AG04450 (cell line): ENCODE results near the gene ACP7. TPM values are rescaled to one million over a fixed set of nuclear protein-coding genes. Genes with fewer than 3 reads are reported as not detected.

Experiments
- CTCF ChIA-PET: fragments of 300-600, 350-600 bp; formaldehyde crosslinking; extraction: SDS; loops from one replicate; lab custom pipeline; 2022; ENCODE audit warnings: antibody characterized with exemption, inconsistent platforms; lab: Charles Lee
- POLR2A ChIA-PET: fragments of 350-600 bp; formaldehyde crosslinking; extraction: SDS; loops from one replicate; lab custom pipeline; 2021; ENCODE audit warnings: antibody characterized with exemption, inconsistent platforms; lab: Yijun Ruan, JAX
- DNase-seq: peaks from one replicate; pipeline ENCODE4 v3.0.0-alpha.2; 2011; ENCODE audit warnings: low read depth, low spot score
- H3K27ac ChIP-seq: one replicate; pipeline ENCODE4 v1.5.1; 2012; ENCODE audit warnings: low read depth, low read length, control low read depth
- H3K27me3 ChIP-seq: one replicate; pipeline ENCODE4 v1.6.0; 2012; ENCODE audit warnings: low read length; ENCODE audit not compliant: control insufficient read depth, insufficient read depth
- H3K4me3 ChIP-seq: 2 replicates; pipeline ENCODE4 v1.5.1; 2011; ENCODE audit warnings: mild to moderate bottlenecking, low read depth, low read length, control low read depth
- H3K9me3 ChIP-seq: 2 replicates; pipeline ENCODE4 v1.5.1; 2012; ENCODE audit warnings: low read length; ENCODE audit not compliant: control insufficient read depth, insufficient read depth
- polyA plus RNA-seq: library from polyadenylated mRNA; depleted of rRNA; stranded (reverse); fragments of >200 nt; gene quantifications from 2 replicates; pipeline ENCODE4 v1.2.3, GENCODE V29; 2011; rRNA removed
- TF ChIP-seq, protein P1 (sequence below): IDR thresholded peaks from 2 replicates; pipeline ENCODE4 v1.5.1; 2011; ENCODE audit warnings: low read depth, low read length, control low read depth, inconsistent platforms

The ACP7 gene
- polyA plus RNA-seq, 1 experiment: not detected

DNA sequence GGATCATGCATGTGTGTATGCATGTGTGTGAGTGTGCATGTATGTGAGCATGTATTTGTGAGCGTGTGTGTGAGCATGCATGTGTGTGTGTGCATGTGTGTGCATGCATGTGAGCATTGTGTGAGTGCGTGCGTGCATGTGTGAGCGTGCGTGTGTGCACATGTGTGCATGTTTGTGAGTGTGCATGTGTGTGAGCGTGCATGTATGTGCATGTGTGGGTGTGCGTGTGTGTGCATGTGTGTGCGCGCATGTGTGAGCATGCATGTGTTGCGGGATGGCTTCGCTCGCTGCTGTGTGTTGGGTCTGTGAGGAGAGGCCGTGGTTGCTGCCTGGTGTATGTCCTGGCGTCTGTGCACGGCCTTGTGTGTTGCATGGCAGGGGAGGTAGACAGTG, 73.8 kb downstream of the ACP7 start:
- ChIA-PET POLR2A (no interaction called here), CTCF (no interaction called here)
- DNase-seq: no peak
- TF ChIP-seq, protein P1, sequence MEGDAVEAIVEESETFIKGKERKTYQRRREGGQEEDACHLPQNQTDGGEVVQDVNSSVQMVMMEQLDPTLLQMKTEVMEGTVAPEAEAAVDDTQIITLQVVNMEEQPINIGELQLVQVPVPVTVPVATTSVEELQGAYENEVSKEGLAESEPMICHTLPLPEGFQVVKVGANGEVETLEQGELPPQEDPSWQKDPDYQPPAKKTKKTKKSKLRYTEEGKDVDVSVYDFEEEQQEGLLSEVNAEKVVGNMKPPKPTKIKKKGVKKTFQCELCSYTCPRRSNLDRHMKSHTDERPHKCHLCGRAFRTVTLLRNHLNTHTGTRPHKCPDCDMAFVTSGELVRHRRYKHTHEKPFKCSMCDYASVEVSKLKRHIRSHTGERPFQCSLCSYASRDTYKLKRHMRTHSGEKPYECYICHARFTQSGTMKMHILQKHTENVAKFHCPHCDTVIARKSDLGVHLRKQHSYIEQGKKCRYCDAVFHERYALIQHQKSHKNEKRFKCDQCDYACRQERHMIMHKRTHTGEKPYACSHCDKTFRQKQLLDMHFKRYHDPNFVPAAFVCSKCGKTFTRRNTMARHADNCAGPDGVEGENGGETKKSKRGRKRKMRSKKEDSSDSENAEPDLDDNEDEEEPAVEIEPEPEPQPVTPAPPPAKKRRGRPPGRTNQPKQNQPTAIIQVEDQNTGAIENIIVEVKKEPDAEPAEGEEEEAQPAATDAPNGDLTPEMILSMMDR: no peak
- Histone ChIP-seq H3K27ac (no peak overlapping the region), H3K9me3 (no peaks in the 10 kb centered on the region; the same call in 1 of the 2 replicates), H3K27me3 (no peaks in the 10 kb centered on the region), H3K4me3 (no peak overlapping the region)

DNA sequence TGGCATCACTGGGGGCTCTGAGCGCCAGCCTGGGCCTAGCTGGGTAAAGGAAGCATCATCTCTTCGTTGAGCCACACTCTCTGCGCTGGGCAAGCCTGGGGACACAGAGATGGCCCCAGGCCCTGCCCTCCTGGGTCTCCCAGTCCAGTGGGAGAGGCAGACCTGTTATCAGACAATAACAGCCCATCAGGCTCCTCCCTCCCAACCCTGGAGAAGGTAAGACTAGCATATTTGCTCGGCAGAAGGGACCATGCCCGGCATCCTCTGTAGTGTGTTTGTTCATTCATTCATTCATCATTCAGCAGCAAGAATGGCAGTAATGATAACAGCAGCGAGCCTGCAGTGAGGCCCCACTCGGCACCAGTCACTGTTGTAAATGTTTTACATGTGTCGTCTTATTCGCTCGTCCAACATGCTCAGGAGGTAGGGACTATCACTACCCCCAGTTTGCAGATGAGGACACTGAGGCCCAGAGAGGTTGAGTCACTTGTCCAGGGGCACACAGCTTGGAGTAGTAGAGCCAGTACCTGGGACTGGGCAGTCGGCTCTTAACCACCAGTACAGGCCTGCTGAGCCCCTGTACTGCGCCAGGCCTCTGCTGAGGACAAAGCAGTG, 74.6 kb downstream of the ACP7 start:
- CTCF ChIA-PET: no interaction called here
- no peak overlapping the region for H3K27ac ChIP-seq
- DNase-seq: no peak

DNA sequence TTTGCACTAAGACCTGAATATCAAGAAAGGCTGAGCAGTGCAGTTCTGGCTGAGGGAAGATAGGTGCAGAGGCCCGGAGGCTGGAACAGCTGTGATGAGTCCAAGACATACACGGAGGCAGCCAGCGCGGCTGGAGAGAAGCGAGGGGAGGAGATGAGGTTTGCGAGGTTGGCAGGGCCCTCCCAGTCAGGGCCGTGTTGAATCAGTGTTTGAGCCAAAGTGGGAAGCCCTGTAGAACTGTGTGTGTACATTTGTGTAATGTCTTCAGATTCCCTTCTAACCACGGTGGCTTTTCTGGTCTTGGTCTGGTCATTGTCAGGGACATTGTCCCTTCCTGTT, 76.3 kb downstream of the ACP7 start:
- peak overlapping the region; percentile 65 for H3K27ac ChIP-seq
- peak; percentile 41 for DNase-seq
- no peaks in the 10 kb centered on the region; the same call in 1 of the 2 replicates for H3K9me3 ChIP-seq
- H3K4me3 ChIP-seq: no peak overlapping the region
- H3K27me3 ChIP-seq: no peaks in the 10 kb centered on the region
- CTCF ChIA-PET: no interaction called here
- TF ChIP-seq, protein P1: peak; percentile 15; the same call in 1 of the 2 replicates
- POLR2A ChIA-PET: no interaction called here

More for the DNA sequence above, 74.6 kb downstream of the ACP7 start:
- no peak overlapping the region for H3K4me3 ChIP-seq
- TF ChIP-seq, protein P1: no peak
- no peaks in the 10 kb centered on the region for H3K27me3 ChIP-seq
- no peaks in the 10 kb centered on the region; the same call in 1 of the 2 replicates for H3K9me3 ChIP-seq
- POLR2A ChIA-PET: interaction anchor here (0.5 kb wide), 1 partner anchor 128 kb away, joined by 4 read pairs; no protein-coding TSS in a partner anchor

Other genes starting within 250 kb of the ACP7 start
- 281 and 316 TPM in 2 replicates for gene HNRNPL, start 234.4 kb upstream of the ACP7 start, polyA plus RNA-seq
- gene RINL, start 206.1 kb upstream of the ACP7 start, polyA plus RNA-seq: 1.6 TPM in 2 replicates
- gene SIRT2, start 184.8 kb upstream of the ACP7 start, polyA plus RNA-seq: 45.5 and 61.3 TPM in 2 replicates
- 9.9 and 14.1 TPM in 2 replicates for gene NFKBIB, start 184.4 kb upstream of the ACP7 start, polyA plus RNA-seq
- 0.09 TPM in 1 of 2 replicates, not detected in the other for gene CCER2, start 172.2 kb upstream of the ACP7 start, polyA plus RNA-seq
- 10.1 and 16.2 TPM in 2 replicates for gene SARS2, start 153.6 kb upstream of the ACP7 start, polyA plus RNA-seq
- 19.7 and 28.3 TPM in 2 replicates for gene MRPS12, start 153.4 kb upstream of the ACP7 start, polyA plus RNA-seq
- 10.8 and 11.6 TPM in 2 replicates for gene FBXO17, start 108.6 kb upstream of the ACP7 start, polyA plus RNA-seq
- 2.0 and 2.4 TPM in 2 replicates for gene FBXO27, start 51.8 kb upstream of the ACP7 start, polyA plus RNA-seq
- 10.4 and 12.4 TPM in 2 replicates for gene PAK4, start 41.4 kb downstream of the ACP7 start, polyA plus RNA-seq
- not detected in 2 replicates for gene NCCRP1, start 112.6 kb downstream of the ACP7 start, polyA plus RNA-seq
- not detected in 2 replicates for gene SYCN, start 119.9 kb downstream of the ACP7 start, polyA plus RNA-seq
- not detected in 2 replicates for gene IFNL3, start 160.6 kb downstream of the ACP7 start, polyA plus RNA-seq
- not detected in 2 replicates for gene IFNL4, start 164.5 kb downstream of the ACP7 start, polyA plus RNA-seq
- not detected in 2 replicates for gene IFNL2, start 184.0 kb downstream of the ACP7 start, polyA plus RNA-seq
- not detected in 2 replicates for gene IFNL1, start 212.0 kb downstream of the ACP7 start, polyA plus RNA-seq
- 0.15 and 0.16 TPM in 2 replicates for gene LRFN1, start 236.5 kb downstream of the ACP7 start, polyA plus RNA-seq